NT2/D1 (cell line): Measurements from ENCODE around the gene SLC4A1AP.

Experiments used
- SUZ12 ChIP-seq: IDR thresholded peaks from 2 replicates; pipeline ENCODE4 v1.6.1; 2011; ENCODE audit not compliant: insufficient read length, insufficient read depth; ENCODE audit errors: extremely low read depth
- YY1 ChIP-seq: IDR thresholded peaks from 2 replicates; pipeline ENCODE4 v1.6.1; 2011; ENCODE audit not compliant: insufficient read length, insufficient read depth
- ZNF274 ChIP-seq: IDR thresholded peaks from 2 replicates; pipeline ENCODE4 v1.6.1; 2011; ENCODE audit warnings: mild to moderate bottlenecking, low read depth, low read length

- no peak for TF ChIP-seq ZNF274
- TF ChIP-seq YY1 = no peak
- no peak for TF ChIP-seq SUZ12
These were observed 51.9 kb downstream of the SLC4A1AP start for GRCh38 chr2:27715318-27716210.
